ENCODE data around the gene TMEM200B.
"Not testable (repeated sequence)": the region's sequence is repeated elsewhere in the genome, so short reads cannot be mapped to it uniquely, and the experiment has no call there.

The TMEM200B gene

GRCh38 chr1:29123887-29124365, at the start of gene TMEM200B:
TMEM200B (minus strand) TSS chr1:29123903; CDS start chr1:29121828, 2,075 bp downstream.
- DNase-seq, result no peak

- DNase-seq, result no peak
These were observed 48.8 kb upstream of the TMEM200B start for GRCh38 chr1:29172415-29172939.

DNA sequence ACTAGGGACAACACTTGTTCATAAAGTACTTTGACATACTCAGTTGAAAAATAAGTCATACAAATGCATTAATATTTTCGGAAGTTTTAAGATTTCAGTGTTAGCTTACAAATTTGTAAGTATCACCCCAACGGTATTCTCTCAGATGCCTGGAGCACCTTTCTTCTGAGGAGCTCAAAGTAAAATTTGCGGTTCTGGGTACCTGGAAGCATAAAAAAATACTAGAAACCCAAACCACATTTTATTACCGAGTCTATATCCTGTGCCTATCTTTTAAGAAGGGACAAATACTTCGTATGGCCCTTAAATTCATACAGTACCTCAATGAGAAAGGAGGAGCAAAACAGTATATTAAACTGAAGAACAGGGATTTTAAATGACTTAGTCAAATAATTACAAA, 47.8 kb upstream of the TMEM200B start:
- DNase-seq, result no peak

- no peak for DNase-seq
These were observed 47.4 kb upstream of the TMEM200B start for GRCh38 chr1:29171089-29171488.

DNA sequence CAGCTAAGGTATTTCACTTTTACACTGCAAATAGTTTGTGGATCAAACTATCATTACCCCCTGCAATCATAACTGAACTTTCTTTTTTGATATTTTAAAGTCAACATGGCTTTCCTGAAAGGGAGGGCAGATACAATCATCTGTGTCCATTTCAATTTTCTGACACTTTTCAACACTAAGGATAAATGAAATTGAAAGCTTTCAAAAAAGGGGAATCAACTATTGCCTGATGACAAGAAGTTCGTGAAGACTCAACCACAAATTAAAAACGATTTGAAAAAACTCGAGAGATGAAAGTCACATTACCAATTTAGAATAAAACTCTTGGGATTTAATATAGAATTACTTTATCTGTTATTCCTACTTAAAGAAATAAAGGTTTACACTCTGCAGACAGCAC, 46.3 kb upstream of the TMEM200B start:
- DNase-seq, result no peak

DNA sequence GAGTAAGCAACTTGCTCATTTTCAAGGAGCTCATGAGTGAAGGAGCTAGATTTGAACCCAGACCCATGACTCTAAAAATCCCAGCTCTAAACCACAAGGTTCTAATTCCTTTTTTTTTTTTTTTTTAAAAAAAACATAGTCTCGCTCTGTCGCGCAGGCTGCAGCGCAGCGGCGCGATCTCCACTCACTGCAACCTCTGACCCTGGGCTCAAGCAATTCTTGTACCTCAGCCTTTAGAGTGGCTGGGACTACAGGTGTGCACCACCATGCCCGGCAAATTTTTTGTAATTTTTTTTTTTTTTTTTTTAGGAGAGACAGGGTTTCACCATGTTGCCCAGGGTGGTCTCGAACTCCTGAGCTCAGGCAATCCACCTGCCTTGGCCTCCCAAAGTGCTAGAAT, 44.2 kb upstream of the TMEM200B start:
- DNase-seq, result no peak

DNA sequence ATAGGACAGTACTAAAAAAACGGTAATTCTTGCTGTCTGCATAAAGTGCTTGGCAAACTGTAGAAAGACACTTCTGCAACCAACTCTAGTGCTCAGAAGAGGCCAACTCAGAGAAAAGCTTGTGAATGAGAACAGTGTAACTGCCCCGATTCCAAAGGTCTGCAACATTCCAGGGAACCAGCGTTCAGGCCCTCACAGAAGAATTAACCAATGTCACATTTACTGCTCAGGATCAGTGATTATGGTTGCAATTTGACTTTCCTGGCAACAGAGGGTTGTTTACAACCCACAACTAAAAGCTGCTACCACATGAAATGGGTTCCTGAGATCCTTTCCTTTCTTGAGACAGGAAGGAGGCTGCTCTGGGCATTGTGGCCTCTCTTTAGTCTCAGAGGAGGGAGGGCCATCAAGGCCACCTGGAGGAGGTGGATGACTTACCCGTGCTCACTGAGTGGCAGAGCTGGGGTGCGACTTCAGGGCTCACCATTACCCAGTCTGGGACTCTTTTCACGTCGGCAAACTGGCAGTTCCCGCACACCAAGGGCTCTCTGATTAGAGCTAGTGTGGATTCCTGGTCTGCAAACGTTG, 42.7 kb upstream of the TMEM200B start:
- no peak for DNase-seq

DNA sequence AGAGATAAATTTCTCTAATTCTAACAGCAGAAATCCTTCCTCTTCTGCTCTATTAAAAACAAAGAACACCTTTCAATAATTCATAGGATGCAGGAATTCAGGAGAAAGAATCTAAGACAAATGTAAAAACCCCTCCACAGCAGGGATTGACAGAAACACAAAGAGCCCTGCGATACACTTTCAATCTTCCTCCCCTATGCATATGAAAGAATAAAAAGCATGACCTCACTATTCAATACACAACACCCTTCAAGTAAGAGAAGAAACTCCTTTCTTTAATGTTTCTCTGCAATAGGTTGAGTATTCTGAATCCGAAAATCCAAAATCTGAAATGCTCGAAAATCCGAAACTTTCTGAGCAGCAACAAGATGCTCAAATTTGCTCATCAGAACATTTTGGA, 40.9 kb upstream of the TMEM200B start:
- no peak for DNase-seq

- DNase-seq, result no peak
These were observed 38.9 kb upstream of the TMEM200B start for GRCh38 chr1:29162476-29163138.

DNA sequence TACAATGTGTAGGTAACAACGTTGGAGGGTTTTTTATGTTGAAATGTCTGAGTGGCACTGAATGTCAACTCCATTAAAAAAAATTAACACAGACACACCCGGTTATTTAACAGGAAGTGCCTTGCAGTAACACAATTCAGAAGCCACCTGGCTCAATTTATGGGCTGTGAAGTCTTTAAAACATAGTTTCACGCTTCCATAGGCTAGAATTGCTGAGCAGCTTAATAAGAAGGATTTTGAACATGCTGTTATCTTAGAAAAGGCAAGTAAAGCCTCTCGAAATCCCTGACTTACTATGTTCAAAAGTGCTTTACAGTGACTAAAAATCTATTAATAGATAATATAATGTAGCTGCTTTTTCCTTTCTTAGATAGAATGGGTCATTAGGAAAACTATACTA, 38.3 kb upstream of the TMEM200B start:
- no peak for DNase-seq

DNA sequence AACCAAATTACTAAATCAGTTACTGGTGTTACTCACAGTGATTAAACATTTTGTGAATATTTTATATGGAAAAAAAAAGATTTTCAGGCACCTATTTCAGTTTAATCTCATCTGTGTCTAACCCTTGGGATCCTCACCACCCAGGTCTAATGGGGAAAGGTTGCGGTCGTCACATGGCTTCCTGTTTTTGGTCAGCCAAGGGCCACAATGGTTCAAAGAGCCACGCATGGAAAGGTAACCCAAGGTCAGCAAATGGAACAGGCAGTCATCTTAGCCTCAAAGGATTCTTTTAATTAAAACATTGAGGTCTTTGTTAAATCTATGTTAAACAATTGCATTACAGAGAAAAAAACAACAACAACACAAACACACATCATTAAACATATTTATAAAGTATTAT, 36.1 kb upstream of the TMEM200B start:
- DNase-seq, result no peak

DNA sequence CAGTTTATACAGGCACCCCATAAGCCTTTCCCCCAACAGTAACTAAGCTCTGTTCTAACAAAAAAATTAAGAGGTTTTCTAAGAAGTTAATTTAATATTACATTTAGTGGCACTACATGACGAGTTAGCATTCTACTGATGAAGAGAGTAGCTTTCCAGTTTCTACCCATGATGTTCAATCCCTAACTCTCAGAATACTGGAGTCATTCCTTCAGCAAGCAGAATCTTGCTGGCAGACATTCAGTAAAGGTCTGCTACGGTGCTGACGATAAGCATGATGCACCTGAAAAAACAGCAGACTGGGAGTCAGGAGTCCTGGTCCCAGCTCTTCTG, 33.5 kb upstream of the TMEM200B start:
- DNase-seq, result no peak

- DNase-seq, result no peak
These were observed 33.0 kb upstream of the TMEM200B start for GRCh38 chr1:29156543-29157268.

- DNase-seq, result no peak
These were observed 28.5 kb upstream of the TMEM200B start for GRCh38 chr1:29152046-29152805.

DNA sequence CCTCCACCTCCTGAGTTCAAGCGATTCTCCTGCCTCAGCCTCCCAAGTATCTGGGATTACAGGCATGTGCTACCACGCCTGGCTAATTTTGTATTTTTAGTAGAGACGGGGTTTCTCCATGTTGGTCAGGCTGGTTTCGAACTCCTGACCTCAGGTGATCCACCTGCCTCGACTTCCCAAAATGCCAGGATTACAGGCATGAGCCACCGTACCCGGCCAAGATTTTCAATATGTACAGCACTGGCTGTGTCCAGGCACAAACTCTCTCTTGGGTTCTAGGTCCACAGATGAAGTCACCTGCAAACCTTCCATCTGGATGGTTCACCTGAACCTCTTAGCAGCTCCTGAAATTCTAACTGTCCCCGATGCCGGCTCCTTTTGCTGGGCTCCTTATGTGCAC, 26.6 kb upstream of the TMEM200B start:
- not testable (repeated sequence) for DNase-seq

- no peak for DNase-seq
These were observed 25.2 kb upstream of the TMEM200B start for GRCh38 chr1:29148656-29149491.

GRCh38 chr1:29145739-29146437, 22.2 kb upstream of the TMEM200B start:
- DNase-seq, result no peak

- DNase-seq, result no peak
These were observed 20.5 kb upstream of the TMEM200B start for GRCh38 chr1:29144178-29144577.

- no peak for DNase-seq
These were observed 19.0 kb upstream of the TMEM200B start for GRCh38 chr1:29142714-29143113.

GRCh38 chr1:29136391-29136915, 12.8 kb upstream of the TMEM200B start:
- no peak for DNase-seq

DNA sequence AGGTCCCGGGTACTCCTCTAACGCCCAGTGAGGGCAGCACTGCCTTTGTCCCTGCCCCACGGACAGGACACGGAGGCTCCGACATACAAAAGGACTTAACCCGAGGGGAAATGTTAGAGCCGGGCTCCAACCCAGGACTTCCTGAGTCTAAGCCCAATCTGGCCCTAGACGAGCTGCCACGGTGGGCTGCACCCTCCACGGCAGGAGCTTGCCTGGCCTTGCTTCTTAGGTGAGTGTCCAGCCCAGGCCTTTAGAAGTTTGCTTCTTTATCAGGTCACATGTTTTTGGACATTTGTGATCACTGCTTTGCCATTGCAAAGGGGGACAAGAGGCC, 11.0 kb upstream of the TMEM200B start:
- no peak for DNase-seq

All from activated CD4-positive, alpha-beta T cell treated with anti-CD3 and anti-CD28 coated beads for 1 hour (primary cell).